A549 (cell line): ENCODE data around the gene DVL1.

Source experiments
- CEBPB ChIP-seq, 2 experiments: fragments of >200 bp in 1 of 2; sonication (Bioruptor Twin) in 1 of 2; formaldehyde crosslinking in 1 of 2; IDR thresholded peaks; 2 replicates each; pipeline ENCODE4 v1.6.1; 2012 to 2016
- CHD2 ChIP-seq: fragments of 150-350 bp; IDR thresholded peaks from 2 replicates; pipeline ENCODE4 v1.6.1; 2014; ENCODE audit warnings: low read length; ENCODE audit not compliant: partially characterized antibody
- HEYL ChIP-seq: fragments of 250-450 bp; sonication (Bioruptor Pico); IDR thresholded peaks from 2 replicates; pipeline ENCODE4 v1.8.0; 2021; ENCODE audit warnings: mild to moderate bottlenecking, moderate library complexity
- POLR2A ChIP-seq: IDR thresholded peaks from 2 replicates; pipeline ENCODE4 v1.6.1; 2012; ENCODE audit warnings: mild to moderate bottlenecking, low read length
- RAD21 ChIP-seq, 2 experiments: fragments of >200 bp in 1 of 2; sonication (Bioruptor Twin) in 1 of 2; formaldehyde crosslinking in 1 of 2; IDR thresholded peaks in 1 of 2; conservative IDR thresholded peaks in 1 of 2; 2 replicates in 1 of 2; 3 replicates in 1 of 2; pipeline ENCODE4 v1.6.1; 2012 to 2018; ENCODE audit warnings: inconsistent platforms in 1 of 2
- RNF2 ChIP-seq: fragments of 200-600 bp; sonication (generic); IDR thresholded peaks from 2 replicates; pipeline ENCODE4 v1.6.1; 2016; ENCODE audit warnings: low read depth, mild to moderate bottlenecking, antibody characterized with exemption, moderate library complexity, borderline replicate concordance
- TP53 ChIP-seq: fragments of 250-450 bp; sonication (Bioruptor Pico); IDR thresholded peaks from 2 replicates; pipeline ENCODE4 v1.5.0; 2021; ENCODE audit warnings: mild to moderate bottlenecking, moderate library complexity
- TF ChIP-seq, protein P1 (sequence below): fragments of >200 bp; sonication (Bioruptor Twin); formaldehyde crosslinking; IDR thresholded peaks from 3 replicates; pipeline ENCODE4 v1.5.1; 2016
- TF ChIP-seq, protein P2 (sequence below): fragments of 250-450 bp; sonication (Bioruptor Pico); IDR thresholded peaks from 2 replicates; pipeline ENCODE4 v1.5.0; 2021; ENCODE audit warnings: mild to moderate bottlenecking, moderate library complexity, borderline replicate concordance

DNA sequence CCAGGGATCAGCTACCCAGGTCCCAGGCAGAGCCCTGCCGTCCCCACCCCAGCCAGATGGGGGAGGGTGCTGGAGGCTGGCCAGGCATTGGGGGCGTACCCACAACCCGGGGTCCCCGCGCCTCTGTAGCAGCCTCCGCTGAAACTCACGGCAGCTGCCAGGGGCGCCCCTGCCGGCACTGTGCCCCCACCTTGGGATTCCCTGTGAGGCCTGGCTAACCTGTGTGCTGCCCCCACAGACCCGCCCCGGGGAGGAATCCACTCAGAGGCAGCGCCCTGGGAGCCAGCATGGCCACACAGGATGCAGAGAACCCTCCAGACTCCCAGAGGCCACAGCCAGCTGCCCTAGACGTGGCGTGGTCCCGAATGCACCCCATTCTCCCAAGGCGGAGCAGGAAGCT is 3.8 kb downstream of the DVL1 start:
- TF ChIP-seq CHD2 (no peak), RNF2 (no peak), TP53 (no peak), POLR2A (no peak), RAD21 (conservative IDR thresholded peaks at IDR 0.05 in 1 of 2, IDR thresholded peaks at IDR 0.05 in 1 of 2) (no peak), HEYL (no peak), CEBPB (IDR thresholded peaks at IDR 0.05) (no peak)
- TF ChIP-seq, protein P1, sequence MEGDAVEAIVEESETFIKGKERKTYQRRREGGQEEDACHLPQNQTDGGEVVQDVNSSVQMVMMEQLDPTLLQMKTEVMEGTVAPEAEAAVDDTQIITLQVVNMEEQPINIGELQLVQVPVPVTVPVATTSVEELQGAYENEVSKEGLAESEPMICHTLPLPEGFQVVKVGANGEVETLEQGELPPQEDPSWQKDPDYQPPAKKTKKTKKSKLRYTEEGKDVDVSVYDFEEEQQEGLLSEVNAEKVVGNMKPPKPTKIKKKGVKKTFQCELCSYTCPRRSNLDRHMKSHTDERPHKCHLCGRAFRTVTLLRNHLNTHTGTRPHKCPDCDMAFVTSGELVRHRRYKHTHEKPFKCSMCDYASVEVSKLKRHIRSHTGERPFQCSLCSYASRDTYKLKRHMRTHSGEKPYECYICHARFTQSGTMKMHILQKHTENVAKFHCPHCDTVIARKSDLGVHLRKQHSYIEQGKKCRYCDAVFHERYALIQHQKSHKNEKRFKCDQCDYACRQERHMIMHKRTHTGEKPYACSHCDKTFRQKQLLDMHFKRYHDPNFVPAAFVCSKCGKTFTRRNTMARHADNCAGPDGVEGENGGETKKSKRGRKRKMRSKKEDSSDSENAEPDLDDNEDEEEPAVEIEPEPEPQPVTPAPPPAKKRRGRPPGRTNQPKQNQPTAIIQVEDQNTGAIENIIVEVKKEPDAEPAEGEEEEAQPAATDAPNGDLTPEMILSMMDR, result no peak
- TF ChIP-seq, protein P2, sequence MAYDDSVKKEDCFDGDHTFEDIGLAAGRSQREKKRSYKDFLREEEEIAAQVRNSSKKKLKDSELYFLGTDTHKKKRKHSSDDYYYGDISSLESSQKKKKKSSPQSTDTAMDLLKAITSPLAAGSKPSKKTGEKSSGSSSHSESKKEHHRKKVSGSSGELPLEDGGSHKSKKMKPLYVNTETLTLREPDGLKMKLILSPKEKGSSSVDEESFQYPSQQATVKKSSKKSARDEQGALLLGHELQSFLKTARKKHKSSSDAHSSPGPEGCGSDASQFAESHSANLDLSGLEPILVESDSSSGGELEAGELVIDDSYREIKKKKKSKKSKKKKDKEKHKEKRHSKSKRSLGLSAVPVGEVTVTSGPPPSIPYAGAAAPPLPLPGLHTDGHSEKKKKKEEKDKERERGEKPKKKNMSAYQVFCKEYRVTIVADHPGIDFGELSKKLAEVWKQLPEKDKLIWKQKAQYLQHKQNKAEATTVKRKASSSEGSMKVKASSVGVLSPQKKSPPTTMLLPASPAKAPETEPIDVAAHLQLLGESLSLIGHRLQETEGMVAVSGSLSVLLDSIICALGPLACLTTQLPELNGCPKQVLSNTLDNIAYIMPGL, result no peak
